HFFc6 (cell line): Measurements from ENCODE around the gene LAMC3. TPM values are rescaled to one million over a fixed set of nuclear protein-coding genes. Genes with fewer than 3 reads are reported as not detected.

Source experiments
- DNase-seq: peaks from one replicate; pipeline ENCODE4 v3.0.0-alpha.2; 2018
- H3K27ac Mint-ChIP-seq: 2 replicates; pipeline ENCODE4 v1.8.0; 2020; ENCODE audit warnings: mild to moderate bottlenecking, mixed read lengths
- H3K27me3 Mint-ChIP-seq: 2 replicates; pipeline ENCODE4 v1.8.0; 2021; ENCODE audit warnings: mild to moderate bottlenecking, moderate library complexity, mixed read lengths; ENCODE audit not compliant: insufficient read depth
- H3K36me3 Mint-ChIP-seq: 2 replicates; pipeline ENCODE4 v1.8.0; 2021; ENCODE audit warnings: low read depth, mixed read lengths
- H3K4me1 Mint-ChIP-seq: 2 replicates; pipeline ENCODE4 v1.8.0; 2020; ENCODE audit warnings: low read depth, mixed read lengths
- H3K4me3 Mint-ChIP-seq: 2 replicates; pipeline ENCODE4 v1.8.0; 2020; ENCODE audit warnings: mild to moderate bottlenecking, moderate library complexity, mixed read lengths
- H3K9me3 Mint-ChIP-seq: 2 replicates; pipeline ENCODE4 v1.8.0; 2020; ENCODE audit warnings: mild to moderate bottlenecking, mixed read lengths
- total RNA-seq, 6 experiments: library from RNA; stranded (reverse); fragmentation: NEBNext Ultra II Directional; extraction: Animal tissue kit (Norgen Biotek cat#: 25700); gene quantifications; 2 replicates in 1 of 6; 3 replicates in 5 of 6; pipeline ENCODE4 v1.2.3, GENCODE V29; 2021
- TF ChIP-seq, protein P1 (sequence below): fragments of 200-600 bp; sonication (generic); IDR thresholded peaks from 2 replicates; pipeline ENCODE4 v1.5.0; 2021; ENCODE audit warnings: antibody characterized with exemption, mild to moderate bottlenecking

The LAMC3 gene
- total RNA-seq, 6 experiments from 2014 or later, result not detected

DNA sequence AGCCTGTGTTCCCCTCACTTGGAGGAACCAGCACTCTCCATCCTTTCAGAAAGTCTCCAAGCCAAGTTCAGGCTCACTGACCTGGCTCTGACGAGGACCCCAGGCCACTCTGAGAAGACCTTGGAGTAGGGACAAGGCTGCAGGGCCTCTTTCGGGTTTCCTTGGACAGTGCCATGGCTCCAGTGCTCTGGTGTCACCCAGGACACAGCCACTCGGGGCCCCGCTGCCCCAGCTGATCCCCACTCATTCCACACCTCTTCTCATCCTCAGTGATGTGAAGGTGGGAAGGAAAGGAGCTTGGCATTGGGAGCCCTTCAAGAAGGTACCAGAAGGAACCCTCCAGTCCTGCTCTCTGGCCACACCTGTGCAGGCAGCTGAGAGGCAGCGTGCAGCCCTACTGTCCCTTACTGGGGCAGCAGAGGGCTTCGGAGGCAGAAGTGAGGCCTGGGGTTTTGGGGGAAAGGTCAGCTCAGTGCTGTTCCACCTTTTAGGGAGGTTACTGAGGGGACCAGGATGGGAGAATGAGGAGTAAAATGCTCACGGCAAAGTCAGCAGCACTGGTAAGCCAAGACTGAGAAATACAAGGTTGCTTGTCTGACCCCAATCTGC lies 111.8 kb downstream of the LAMC3 start:
- TF ChIP-seq, protein P1, sequence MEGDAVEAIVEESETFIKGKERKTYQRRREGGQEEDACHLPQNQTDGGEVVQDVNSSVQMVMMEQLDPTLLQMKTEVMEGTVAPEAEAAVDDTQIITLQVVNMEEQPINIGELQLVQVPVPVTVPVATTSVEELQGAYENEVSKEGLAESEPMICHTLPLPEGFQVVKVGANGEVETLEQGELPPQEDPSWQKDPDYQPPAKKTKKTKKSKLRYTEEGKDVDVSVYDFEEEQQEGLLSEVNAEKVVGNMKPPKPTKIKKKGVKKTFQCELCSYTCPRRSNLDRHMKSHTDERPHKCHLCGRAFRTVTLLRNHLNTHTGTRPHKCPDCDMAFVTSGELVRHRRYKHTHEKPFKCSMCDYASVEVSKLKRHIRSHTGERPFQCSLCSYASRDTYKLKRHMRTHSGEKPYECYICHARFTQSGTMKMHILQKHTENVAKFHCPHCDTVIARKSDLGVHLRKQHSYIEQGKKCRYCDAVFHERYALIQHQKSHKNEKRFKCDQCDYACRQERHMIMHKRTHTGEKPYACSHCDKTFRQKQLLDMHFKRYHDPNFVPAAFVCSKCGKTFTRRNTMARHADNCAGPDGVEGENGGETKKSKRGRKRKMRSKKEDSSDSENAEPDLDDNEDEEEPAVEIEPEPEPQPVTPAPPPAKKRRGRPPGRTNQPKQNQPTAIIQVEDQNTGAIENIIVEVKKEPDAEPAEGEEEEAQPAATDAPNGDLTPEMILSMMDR, result no peak
- Mint-ChIP-seq H3K4me1 (no peaks in the 10 kb centered on the region), H3K27ac (no peak overlapping the region), H3K27me3 (peaks cover 37% of the 10 kb centered on the region), H3K4me3 (no peak overlapping the region), H3K36me3 (no peaks in the 10 kb centered on the region), H3K9me3 (no peaks in the 10 kb centered on the region)
- no peak for DNase-seq

- H3K27me3 Mint-ChIP-seq, result peaks cover 32% of the 10 kb centered on the region
- no peak overlapping the region for H3K27ac Mint-ChIP-seq
- no peaks in the 10 kb centered on the region for H3K9me3 Mint-ChIP-seq
- TF ChIP-seq, protein P1, result no peak
- no peaks in the 10 kb centered on the region for H3K36me3 Mint-ChIP-seq
- peaks cover 5% of the 10 kb centered on the region for H3K4me1 Mint-ChIP-seq
- no peak for DNase-seq
- no peak overlapping the region for H3K4me3 Mint-ChIP-seq
Measured at GRCh38 chr9:131121346-131121745, 112.4 kb downstream of the LAMC3 start.

- peaks cover 7% of the 10 kb centered on the region for H3K4me1 Mint-ChIP-seq
- no peak overlapping the region for H3K4me3 Mint-ChIP-seq
- TF ChIP-seq, protein P1, result no peak
- H3K27ac Mint-ChIP-seq, result no peak overlapping the region
- no peaks in the 10 kb centered on the region for H3K9me3 Mint-ChIP-seq
- H3K27me3 Mint-ChIP-seq, result peaks cover 29% of the 10 kb centered on the region
- no peaks in the 10 kb centered on the region for H3K36me3 Mint-ChIP-seq
- no peak for DNase-seq
Measured at GRCh38 chr9:131122158-131122557, 113.2 kb downstream of the LAMC3 start.

- Mint-ChIP-seq H3K27ac (peak overlapping the region; percentile 94), H3K36me3 (peaks cover 16% of the 10 kb centered on the region), H3K27me3 (peaks cover 11% of the 10 kb centered on the region), H3K4me3 (peak overlapping the region; percentile 93), H3K4me1 (peaks cover 13% of the 10 kb centered on the region), H3K9me3 (no peaks in the 10 kb centered on the region)
- no peak for DNase-seq
- TF ChIP-seq, protein P1, result no peak
Measured at GRCh38 chr9:131125038-131125287, 116.0 kb downstream of the LAMC3 start.

- peak; percentile 96 for DNase-seq
- peaks cover 16% of the 10 kb centered on the region for H3K36me3 Mint-ChIP-seq
- H3K27ac Mint-ChIP-seq, result peak within 1 kb of the TSS; percentile 94
- peaks cover 13% of the 10 kb centered on the region for H3K4me1 Mint-ChIP-seq
- peaks cover 9% of the 10 kb centered on the region for H3K27me3 Mint-ChIP-seq
- peak within 1 kb of the TSS; percentile 93 for H3K4me3 Mint-ChIP-seq
- H3K9me3 Mint-ChIP-seq, result no peaks in the 10 kb centered on the region
- TF ChIP-seq, protein P1, result no peak
Measured at GRCh38 chr9:131125288-131126058, 116.5 kb downstream of the LAMC3 start, which contains the start of gene NUP214. NUP214 (plus strand) TSS chr9:131125586; CDS start chr9:131125705, 119 bp downstream.
